Astrocyte of the cerebellum (primary cell): ENCODE results near the gene XRCC1.

Source experiments
- DNase-seq: peaks from one replicate; pipeline ENCODE4 v3.0.0-alpha.2; 2011; ENCODE audit warnings: low read depth
- H3K4me3 ChIP-seq: 2 replicates; pipeline ENCODE4 v1.5.1; 2011; ENCODE audit warnings: mild to moderate bottlenecking, low read depth, low read length, moderate library complexity
- in situ Hi-C: cut with HindIII; loops from 2 replicates; pipeline ENCODE4 v1.10.0; 2017; ENCODE audit warnings: low sequenced_read_pairs
- TF ChIP-seq, protein P1 (sequence below): IDR thresholded peaks from 2 replicates; pipeline ENCODE4 v1.5.1; 2012; ENCODE audit warnings: low read length, low read depth, moderate library complexity, mild to moderate bottlenecking; ENCODE audit errors: missing control alignments

The XRCC1 gene

DNA sequence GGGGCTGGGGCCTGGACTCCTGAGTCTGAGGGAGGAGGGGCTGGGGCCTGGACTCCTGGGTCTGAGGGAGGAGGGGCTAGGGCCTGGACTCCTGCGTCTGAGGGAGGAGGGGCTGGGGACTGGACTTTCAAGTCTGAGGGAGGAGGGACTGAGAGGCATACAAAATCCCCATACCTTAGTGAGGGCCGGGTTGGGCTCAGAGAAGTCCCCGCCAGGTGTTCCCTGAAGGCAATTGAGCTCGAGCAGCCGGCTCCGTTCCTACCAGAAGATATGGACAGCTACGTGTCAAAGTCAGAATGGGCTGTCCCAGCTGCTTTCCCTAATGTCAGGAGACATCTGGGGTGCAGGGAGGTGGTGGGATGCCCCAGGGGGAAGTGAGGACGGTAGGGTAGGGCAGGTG, 80.2 kb downstream of the XRCC1 start:
- TF ChIP-seq, protein P1, sequence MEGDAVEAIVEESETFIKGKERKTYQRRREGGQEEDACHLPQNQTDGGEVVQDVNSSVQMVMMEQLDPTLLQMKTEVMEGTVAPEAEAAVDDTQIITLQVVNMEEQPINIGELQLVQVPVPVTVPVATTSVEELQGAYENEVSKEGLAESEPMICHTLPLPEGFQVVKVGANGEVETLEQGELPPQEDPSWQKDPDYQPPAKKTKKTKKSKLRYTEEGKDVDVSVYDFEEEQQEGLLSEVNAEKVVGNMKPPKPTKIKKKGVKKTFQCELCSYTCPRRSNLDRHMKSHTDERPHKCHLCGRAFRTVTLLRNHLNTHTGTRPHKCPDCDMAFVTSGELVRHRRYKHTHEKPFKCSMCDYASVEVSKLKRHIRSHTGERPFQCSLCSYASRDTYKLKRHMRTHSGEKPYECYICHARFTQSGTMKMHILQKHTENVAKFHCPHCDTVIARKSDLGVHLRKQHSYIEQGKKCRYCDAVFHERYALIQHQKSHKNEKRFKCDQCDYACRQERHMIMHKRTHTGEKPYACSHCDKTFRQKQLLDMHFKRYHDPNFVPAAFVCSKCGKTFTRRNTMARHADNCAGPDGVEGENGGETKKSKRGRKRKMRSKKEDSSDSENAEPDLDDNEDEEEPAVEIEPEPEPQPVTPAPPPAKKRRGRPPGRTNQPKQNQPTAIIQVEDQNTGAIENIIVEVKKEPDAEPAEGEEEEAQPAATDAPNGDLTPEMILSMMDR: no peak
- no peak overlapping the region for H3K4me3 ChIP-seq
- no peak for DNase-seq
- in situ Hi-C loops: no loop called here
